ENCODE results near the gene ZNF235. TPM values are rescaled to one million over a fixed set of nuclear protein-coding genes. Genes with fewer than 3 reads are reported as not detected.
"Not testable (repeated sequence)": the region's sequence is repeated elsewhere in the genome, so short reads cannot be mapped to it uniquely, and the experiment has no call there.

ZNF235 gene
- total RNA-seq, 1 experiment from 2014 or later: 9.9 TPM

GRCh38 chr19:44258136-44258535, 46.7 kb downstream of the ZNF235 start:
- Histone ChIP-seq H3K4me1 (ENCODE audit: insufficient read depth, low read length, poor library complexity, severe bottlenecking) (no peaks in the 10 kb centered on the region), H3K9me3 (ENCODE audit: low read depth, low read length, poor library complexity, severe bottlenecking) (peaks cover 40% of the 10 kb centered on the region), H3K27ac (ENCODE audit: low read depth, low read length, poor library complexity, severe bottlenecking) (no peak overlapping the region), H3K36me3 (ENCODE audit: insufficient read depth, low read length, poor library complexity, severe bottlenecking) (no peaks in the 10 kb centered on the region), H3K27me3 (replicated peaks; ENCODE audit: insufficient read depth, low read depth, low read length, poor library complexity) (no peaks in the 10 kb centered on the region), H3K4me3 (ENCODE audit: low read depth, low read length, poor library complexity, severe bottlenecking) (no peak overlapping the region)
- ChIA-PET CTCF (no interaction called here), POLR2A (ENCODE audit: low non-redundant PET) (no interaction called here)
- BruUV-seq (replicated peaks): no TSS peak
- intact Hi-C loops (cut with micrococcal nuclease; ENCODE audit: unreplicated experiment): no loop called here
- no peak for DNase-seq (ENCODE audit: low spot score)
- TF ChIP-seq EZH2 (IDR thresholded peaks at IDR 0.05; ENCODE audit: borderline replicate concordance, low read depth, low read length, poor library complexity, severe bottlenecking) (no peak), CTCF (conservative IDR thresholded peaks at IDR 0.05; ENCODE audit: low read depth, low read length) (no peak)

- ChIA-PET CTCF (no interaction called here), POLR2A (ENCODE audit: low non-redundant PET) (no interaction called here)
- TF ChIP-seq CTCF (conservative IDR thresholded peaks at IDR 0.05; ENCODE audit: low read depth, low read length) (no peak), EZH2 (IDR thresholded peaks at IDR 0.05; ENCODE audit: borderline replicate concordance, low read depth, low read length, poor library complexity, severe bottlenecking) (no peak)
- no peaks in the 10 kb centered on the region for H3K27me3 ChIP-seq (replicated peaks; ENCODE audit: insufficient read depth, low read depth, low read length, poor library complexity)
- DNase-seq (ENCODE audit: low spot score): no peak
- peaks cover 47% of the 10 kb centered on the region for H3K9me3 ChIP-seq (ENCODE audit: low read depth, low read length, poor library complexity, severe bottlenecking)
- no peaks in the 10 kb centered on the region for H3K4me1 ChIP-seq (ENCODE audit: insufficient read depth, low read length, poor library complexity, severe bottlenecking)
- no TSS peak for BruUV-seq (replicated peaks)
- no peaks in the 10 kb centered on the region for H3K36me3 ChIP-seq (ENCODE audit: insufficient read depth, low read length, poor library complexity, severe bottlenecking)
- no peak overlapping the region for H3K27ac ChIP-seq (ENCODE audit: low read depth, low read length, poor library complexity, severe bottlenecking)
- intact Hi-C loops (cut with micrococcal nuclease; ENCODE audit: unreplicated experiment): no loop called here
- H3K4me3 ChIP-seq (ENCODE audit: low read depth, low read length, poor library complexity, severe bottlenecking): no peak overlapping the region
Measured at GRCh38 chr19:44255705-44256411, 49.0 kb downstream of the ZNF235 start.

GRCh38 chr19:44254496-44254895, 50.3 kb downstream of the ZNF235 start:
- no peaks in the 10 kb centered on the region for H3K4me1 ChIP-seq (ENCODE audit: insufficient read depth, low read length, poor library complexity, severe bottlenecking)
- no TSS peak for BruUV-seq (replicated peaks)
- intact Hi-C loops (cut with micrococcal nuclease; ENCODE audit: unreplicated experiment): no loop called here
- no peak overlapping the region for H3K27ac ChIP-seq (ENCODE audit: low read depth, low read length, poor library complexity, severe bottlenecking)
- H3K9me3 ChIP-seq (ENCODE audit: low read depth, low read length, poor library complexity, severe bottlenecking): peaks cover 56% of the 10 kb centered on the region
- CTCF ChIA-PET: no interaction called here
- no peak for DNase-seq (ENCODE audit: low spot score)
- H3K36me3 ChIP-seq (ENCODE audit: insufficient read depth, low read length, poor library complexity, severe bottlenecking): no peaks in the 10 kb centered on the region
- H3K27me3 ChIP-seq (replicated peaks; ENCODE audit: insufficient read depth, low read depth, low read length, poor library complexity): no peaks in the 10 kb centered on the region
- POLR2A ChIA-PET (ENCODE audit: low non-redundant PET): no interaction called here
- no peak for TF ChIP-seq CTCF (conservative IDR thresholded peaks at IDR 0.05; ENCODE audit: low read depth, low read length)
- no peak overlapping the region for H3K4me3 ChIP-seq (ENCODE audit: low read depth, low read length, poor library complexity, severe bottlenecking)

- H3K36me3 ChIP-seq (ENCODE audit: insufficient read depth, low read length, poor library complexity, severe bottlenecking): not testable (repeated sequence)
Measured at GRCh38 chr19:44253392-44253791, 51.4 kb downstream of the ZNF235 start.

GRCh38 chr19:44252332-44252731, 52.5 kb downstream of the ZNF235 start:
- H3K4me1 ChIP-seq (ENCODE audit: insufficient read depth, low read length, poor library complexity, severe bottlenecking); BruUV-seq (replicated peaks); H3K27me3 ChIP-seq (replicated peaks; ENCODE audit: insufficient read depth, low read depth, low read length, poor library complexity); H3K27ac ChIP-seq (ENCODE audit: low read depth, low read length, poor library complexity, severe bottlenecking); H3K4me3 ChIP-seq (ENCODE audit: low read depth, low read length, poor library complexity, severe bottlenecking); H3K36me3 ChIP-seq (ENCODE audit: insufficient read depth, low read length, poor library complexity, severe bottlenecking); CTCF ChIA-PET; DNase-seq (ENCODE audit: low spot score); POLR2A ChIA-PET (ENCODE audit: low non-redundant PET); intact Hi-C loops (cut with micrococcal nuclease; ENCODE audit: unreplicated experiment): not testable (repeated sequence)
- peaks cover 66% of the 10 kb centered on the region for H3K9me3 ChIP-seq (ENCODE audit: low read depth, low read length, poor library complexity, severe bottlenecking)

More at GRCh38 chr19:44253392-44253791, 51.4 kb downstream of the ZNF235 start:
- BruUV-seq (replicated peaks); H3K4me3 ChIP-seq (ENCODE audit: low read depth, low read length, poor library complexity, severe bottlenecking); H3K4me1 ChIP-seq (ENCODE audit: insufficient read depth, low read length, poor library complexity, severe bottlenecking); H3K27me3 ChIP-seq (replicated peaks; ENCODE audit: insufficient read depth, low read depth, low read length, poor library complexity); intact Hi-C loops (cut with micrococcal nuclease; ENCODE audit: unreplicated experiment); DNase-seq (ENCODE audit: low spot score); CTCF ChIA-PET; H3K27ac ChIP-seq (ENCODE audit: low read depth, low read length, poor library complexity, severe bottlenecking); POLR2A ChIA-PET (ENCODE audit: low non-redundant PET): not testable (repeated sequence)
- H3K9me3 ChIP-seq (ENCODE audit: low read depth, low read length, poor library complexity, severe bottlenecking): peaks cover 67% of the 10 kb centered on the region

Measured in A673 (cell line).